ENCODE results near the gene THRB. TPM values are rescaled to one million over a fixed set of nuclear protein-coding genes. Genes with fewer than 3 reads are reported as not detected.

The THRB gene
- polyA plus RNA-seq, 3 donors: 3.4 to 11.7 (median 8.1) TPM

DNA sequence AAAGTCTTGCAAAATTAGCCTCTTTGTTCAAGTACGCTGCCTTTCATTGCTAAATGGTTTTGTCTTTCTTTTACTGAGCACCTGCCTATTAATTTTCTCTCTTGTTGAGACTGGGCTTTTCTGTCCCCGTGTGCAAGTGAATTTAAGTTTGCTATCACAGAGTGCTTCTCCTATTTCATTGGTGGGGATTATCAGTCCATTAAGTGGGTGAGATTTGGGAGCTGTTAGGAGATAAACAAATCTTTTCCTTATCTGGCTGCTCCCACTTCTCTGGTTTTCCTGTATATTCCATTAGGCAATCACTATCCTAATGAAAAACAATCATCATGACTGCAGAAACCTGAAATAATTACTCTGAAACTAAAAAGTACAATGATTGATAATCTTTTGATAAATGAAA is 295.4 kb downstream of the THRB start:
- WGBS, 3 donors: 72 to 85% (median 82%) methylated on average over 2 of the region's 2 CpGs

DNA sequence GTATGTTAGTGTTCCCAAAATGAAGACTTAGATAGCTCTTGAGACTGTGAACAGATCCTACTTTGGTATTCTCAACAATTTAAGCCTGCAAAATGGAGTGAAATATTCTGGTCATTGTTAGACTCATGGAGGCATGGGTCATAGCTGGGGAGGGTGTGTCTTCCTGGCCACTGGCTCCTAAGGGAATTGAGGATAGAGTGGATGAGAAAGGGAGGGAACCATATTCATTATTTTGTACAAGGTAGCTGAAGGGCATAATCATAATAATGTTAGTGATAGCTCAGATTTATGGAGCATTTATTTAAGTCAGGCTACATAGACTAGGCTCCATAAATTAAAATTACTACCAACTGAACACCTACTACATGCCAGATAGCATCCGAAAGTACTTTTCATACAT is 295.9 kb downstream of the THRB start:
- 89 to 97% (median 95%) methylated on average over 1 of the region's 1 CpG for WGBS, 3 donors
- no peak overlapping the region for H3K27ac ChIP-seq (ENCODE audit: low read depth, low read length)

More for the DNA sequence above, 295.4 kb downstream of the THRB start:
- no peak overlapping the region for H3K27ac ChIP-seq (ENCODE audit: low read depth, low read length)

GRCh38 chr3:24197809-24198208 is 296.8 kb downstream of the THRB start:
- 45 to 91% (median 85%) methylated on average over 5 of the region's 5 CpGs for WGBS, 3 donors
- H3K27ac ChIP-seq (ENCODE audit: low read depth, low read length): no peak overlapping the region

- no peak overlapping the region for H3K27ac ChIP-seq (ENCODE audit: low read depth, low read length)
Measured at GRCh38 chr3:24196526-24196925, 298.1 kb downstream of the THRB start.

DNA sequence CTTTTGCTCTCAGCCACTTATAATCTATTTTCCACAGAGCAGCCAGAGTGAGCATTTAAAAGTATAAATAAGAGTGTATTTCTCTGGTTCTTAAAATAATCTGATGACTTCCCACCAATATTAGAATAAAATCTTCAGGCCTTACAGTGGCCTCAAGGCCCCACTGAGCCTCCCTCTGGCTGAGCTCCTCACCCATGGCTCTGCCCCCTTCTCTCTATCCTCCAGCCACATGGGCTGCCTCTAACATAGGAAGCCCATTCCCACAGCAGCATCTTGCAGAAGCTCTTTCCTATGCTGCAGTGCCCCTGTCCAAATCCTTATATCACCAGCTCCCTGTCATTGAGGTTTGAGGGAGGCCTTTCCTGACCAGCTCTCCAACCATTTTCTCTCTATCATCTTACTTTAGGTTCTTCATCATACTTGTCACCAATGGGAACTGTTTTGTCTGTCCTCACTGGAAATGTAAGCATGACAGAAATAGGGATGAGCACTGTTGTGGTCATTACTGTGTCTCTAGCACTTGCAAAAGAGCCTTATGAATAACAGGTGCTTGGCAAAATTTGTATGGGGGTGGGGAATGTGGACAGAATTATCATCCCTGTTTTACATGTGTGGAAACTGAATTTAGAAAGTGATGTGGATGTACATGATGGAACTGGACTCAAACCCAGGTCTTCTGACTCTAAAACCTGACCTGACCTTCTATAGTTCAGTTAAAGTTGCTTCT is 299.0 kb downstream of the THRB start:
- no peak overlapping the region for H3K27ac ChIP-seq (ENCODE audit: low read depth, low read length)

GRCh38 chr3:24192469-24193056 is 302.1 kb downstream of the THRB start:
- WGBS, 3 donors: 75 to 97% (median 82%) methylated on average over 3 of the region's 3 CpGs
- H3K27ac ChIP-seq (ENCODE audit: low read depth, low read length): no peak overlapping the region

DNA sequence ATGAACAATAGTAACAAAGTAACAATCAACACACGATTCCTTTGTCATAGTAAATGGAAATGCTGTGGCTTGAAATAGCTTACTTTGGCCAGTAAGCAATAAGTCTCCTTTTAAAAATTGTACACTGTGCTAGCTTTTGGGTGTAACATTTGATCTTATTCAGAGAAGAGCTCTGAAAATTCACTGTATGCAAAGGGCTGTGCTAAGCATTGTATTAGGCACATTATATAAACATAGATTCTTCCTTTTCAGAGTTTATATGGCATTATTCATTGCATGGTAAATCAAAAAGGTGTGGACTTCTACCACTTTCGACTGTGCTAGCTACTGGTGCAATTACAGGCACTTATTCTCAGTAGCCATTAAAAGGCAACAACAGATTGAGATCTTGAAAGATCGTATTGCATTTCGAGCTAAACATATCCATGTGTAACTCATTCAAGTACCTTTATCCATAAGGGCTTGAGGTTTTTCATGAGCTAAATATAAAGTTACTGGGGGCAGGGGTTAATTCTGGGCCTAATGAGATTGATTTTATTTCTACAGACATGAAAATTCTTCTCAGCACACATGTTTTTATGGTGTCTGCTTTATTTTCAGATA is 302.7 kb downstream of the THRB start:
- no peak overlapping the region for H3K27ac ChIP-seq (ENCODE audit: low read depth, low read length)
- WGBS, 3 donors: 74 to 89% (median 79%) methylated on average over 4 of the region's 4 CpGs

DNA sequence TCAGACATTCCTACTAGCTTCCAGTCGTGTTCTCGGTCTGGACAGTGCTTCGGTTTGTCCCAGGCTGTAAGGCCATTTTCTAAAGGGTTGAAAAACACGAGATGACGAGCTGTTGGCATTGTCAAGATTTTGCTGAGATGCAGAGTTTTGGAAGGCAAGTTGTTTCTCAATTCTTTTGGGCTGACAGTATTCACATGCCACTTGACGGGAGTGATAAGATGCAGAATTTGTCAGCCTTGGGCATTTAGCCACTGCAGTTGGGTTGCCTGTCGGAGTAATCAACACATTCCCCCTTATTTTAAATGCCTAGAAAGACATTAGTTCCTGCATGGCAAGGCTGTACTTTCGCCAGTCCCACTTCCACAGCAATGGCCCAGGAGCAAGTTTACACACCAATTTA is 304.4 kb downstream of the THRB start:
- 92 to 95% (median 92%) methylated on average over 8 of the region's 8 CpGs for WGBS, 3 donors
- no peak overlapping the region for H3K27ac ChIP-seq (ENCODE audit: low read depth, low read length)

DNA sequence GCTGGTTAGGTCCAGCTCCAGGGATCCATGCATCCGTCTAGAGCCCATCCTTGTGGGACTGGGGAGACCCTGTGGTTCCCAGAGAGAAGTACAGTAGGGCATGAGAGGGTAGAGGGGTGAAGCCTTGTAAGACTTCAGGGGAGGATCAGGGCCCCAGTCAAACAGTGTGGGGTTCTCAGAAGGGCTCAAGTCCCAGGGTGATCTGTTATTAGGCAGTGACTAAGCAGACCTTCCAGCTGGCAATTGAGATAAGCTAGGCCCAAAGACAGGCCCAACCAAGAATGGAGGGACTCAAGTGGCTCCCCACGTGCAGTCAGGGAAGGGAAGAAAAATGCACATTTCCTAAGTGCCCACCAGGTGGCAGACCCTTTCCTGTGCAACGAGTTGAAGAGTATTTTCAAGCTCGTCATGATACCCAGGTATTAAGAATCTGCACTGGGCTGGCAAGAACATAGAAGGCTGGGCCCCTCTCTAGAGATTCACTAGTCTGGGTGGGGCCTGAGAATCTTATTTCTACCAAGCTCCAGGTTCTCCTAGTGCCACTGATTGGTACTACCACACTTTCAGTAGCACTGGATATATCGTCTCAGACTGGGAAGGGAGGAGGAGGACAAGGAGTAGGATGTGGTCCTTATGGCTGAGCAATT is 308.8 kb downstream of the THRB start:
- H3K27ac ChIP-seq (ENCODE audit: low read depth, low read length): no peak overlapping the region
- WGBS, 3 donors: 33 to 43% (median 39%) methylated on average over 5 of the region's 5 CpGs

GRCh38 chr3:24184528-24185176 is 310.0 kb downstream of the THRB start:
- WGBS, 3 donors: 72 to 84% (median 82%) methylated on average over 5 of the region's 5 CpGs
- H3K27ac ChIP-seq (ENCODE audit: low read depth, low read length): no peak overlapping the region

- no peak overlapping the region for H3K27ac ChIP-seq (ENCODE audit: low read depth, low read length)
- 89 to 97% (median 89%) methylated on average over 2 of the region's 2 CpGs for WGBS, 3 donors
Measured at GRCh38 chr3:24182756-24183155, 311.9 kb downstream of the THRB start.

GRCh38 chr3:24181256-24181655 is 313.4 kb downstream of the THRB start:
- no peak overlapping the region for H3K27ac ChIP-seq (ENCODE audit: low read depth, low read length)
- WGBS, 3 donors: 28 to 92% (median 86%) methylated on average over 4 of the region's 4 CpGs

- WGBS, 3 donors: 58 to 95% (median 91%) methylated on average over 3 of the region's 3 CpGs
- no peak overlapping the region for H3K27ac ChIP-seq (ENCODE audit: low read depth, low read length)
Measured at GRCh38 chr3:24180616-24181015, 314.0 kb downstream of the THRB start.

GRCh38 chr3:24177201-24177600 is 317.4 kb downstream of the THRB start:
- 78 to 85% (median 82%) methylated on average over 5 of the region's 5 CpGs for WGBS, 3 donors
- H3K27ac ChIP-seq (ENCODE audit: low read depth, low read length): no peak overlapping the region

- 93 to 100% (median 96%) methylated on average over 2 of the region's 2 CpGs for WGBS, 3 donors
Measured at GRCh38 chr3:24174614-24175013, 320.0 kb downstream of the THRB start.

GRCh38 chr3:24168977-24169376 is 325.7 kb downstream of the THRB start:
- no peak overlapping the region for H3K27ac ChIP-seq (ENCODE audit: low read depth, low read length)
- WGBS, 3 donors: 81 to 85% (median 83%) methylated on average over 3 of the region's 3 CpGs

More at GRCh38 chr3:24174614-24175013, 320.0 kb downstream of the THRB start:
- no peak overlapping the region for H3K27ac ChIP-seq (ENCODE audit: low read depth, low read length)

DNA sequence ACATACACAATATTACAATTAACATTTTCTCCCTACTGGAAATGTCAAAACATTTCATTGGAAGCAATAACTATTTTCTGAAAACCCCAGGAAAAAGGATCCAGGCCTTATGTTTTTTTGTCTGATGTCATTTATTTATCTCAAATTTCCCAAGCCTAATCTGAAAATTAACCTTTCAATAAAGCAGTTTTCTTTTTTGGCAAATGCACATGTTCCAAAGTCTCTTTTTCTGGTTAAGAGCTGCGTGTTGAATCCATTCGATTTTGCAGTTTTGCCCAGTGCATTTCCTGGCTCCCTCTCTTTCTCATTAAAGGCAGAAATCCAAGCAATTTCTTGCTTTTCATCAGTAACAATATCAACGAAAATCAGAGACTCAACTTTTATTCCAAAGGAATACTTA is 327.2 kb downstream of the THRB start:
- no peak overlapping the region for H3K27ac ChIP-seq (ENCODE audit: low read depth, low read length)
- 47 to 73% (median 51%) methylated on average over 3 of the region's 3 CpGs for WGBS, 3 donors

DNA sequence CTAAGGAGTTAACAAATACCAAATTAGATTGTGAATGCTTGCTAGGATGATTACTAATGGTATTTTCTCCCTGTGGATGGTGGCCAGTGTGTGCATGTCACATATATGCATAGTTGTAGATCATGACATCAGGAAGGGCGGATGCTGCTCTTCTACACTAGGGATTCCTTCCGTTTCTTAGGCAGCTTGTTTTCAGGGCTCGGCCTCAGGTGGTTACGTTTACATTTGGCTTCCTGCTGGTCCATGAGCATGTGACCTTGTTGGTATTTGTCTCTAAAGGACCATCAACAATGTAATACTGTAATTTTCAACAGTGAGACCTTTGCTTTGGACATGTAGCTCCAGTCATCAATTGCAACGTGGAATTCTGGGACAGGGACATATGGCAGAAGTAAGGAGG is 328.1 kb downstream of the THRB start:
- no peak overlapping the region for H3K27ac ChIP-seq (ENCODE audit: low read depth, low read length)
- 81 to 93% (median 85%) methylated on average over 5 of the region's 5 CpGs for WGBS, 3 donors

GRCh38 chr3:24165603-24165982 is 329.1 kb downstream of the THRB start:
- no peak overlapping the region for H3K27ac ChIP-seq (ENCODE audit: low read depth, low read length)
- 77 to 84% (median 83%) methylated on average over 2 of the region's 2 CpGs for WGBS, 3 donors

Data from adipose tissue (tissue), 3 donors.